ENCODE data around the gene C1QL1.

- TF ChIP-seq CTCF (conservative IDR thresholded peaks at IDR 0.05) (no peak), EZH2 (IDR thresholded peaks at IDR 0.05; ENCODE audit: low read depth) (no peak)
These were observed 35.8 kb upstream of the C1QL1 start for GRCh38 chr17:45003877-45004276.

Data from PC-9 (cell line).